ENCODE measurements around the gene CILP. TPM values are rescaled to one million over a fixed set of nuclear protein-coding genes. Genes with fewer than 3 reads are reported as not detected.

Gene CILP
- 0.14 TPM for polyA plus RNA-seq (2012; ENCODE audit: low read depth, missing spikeins)

GRCh38 chr15:65210770-65211481 is at the start of gene CILP:
Gene CILP (minus strand): TSS chr15:65211473. CDS start chr15:65209755, 1,718 bp downstream.
- FAIRE-seq, result no peak
- TF ChIP-seq POU2F2 (IDR thresholded peaks at IDR 0.05; ENCODE audit: low read depth, low read length), result no peak
- TF ChIP-seq SPI1 (IDR thresholded peaks at IDR 0.05; ENCODE audit: low read depth, low read length), result no peak
- TF ChIP-seq POLR2A (IDR thresholded peaks at IDR 0.05; ENCODE audit: low read depth, low read length), result no peak
- TF ChIP-seq PAX5 (IDR thresholded peaks at IDR 0.05; ENCODE audit: insufficient read depth, low read length, severe bottlenecking), result no peak
- TF ChIP-seq POLR2AphosphoS5 (IDR thresholded peaks at IDR 0.05; ENCODE audit: low read depth, low read length), result no peak
- TF ChIP-seq TAF1 (IDR thresholded peaks at IDR 0.05; ENCODE audit: low read depth, low read length), result no peak
- DNase-seq (ENCODE audit: insufficient read length, low spot score), result no peak

GRCh38 chr15:65260968-65261367 is 49.7 kb upstream of the CILP start:
- FAIRE-seq (no peak), DNase-seq (ENCODE audit: insufficient read length, low spot score) (no peak)
- TF ChIP-seq POLR2AphosphoS5 (IDR thresholded peaks at IDR 0.05; ENCODE audit: low read depth, low read length), result no peak
- no peak for TF ChIP-seq TAF1 (IDR thresholded peaks at IDR 0.05; ENCODE audit: low read depth, low read length)
- TF ChIP-seq POU2F2 (IDR thresholded peaks at IDR 0.05; ENCODE audit: low read depth, low read length), result no peak
- no peak for TF ChIP-seq POLR2A (IDR thresholded peaks at IDR 0.05; ENCODE audit: low read depth, low read length)
- no peak for TF ChIP-seq SPI1 (IDR thresholded peaks at IDR 0.05; ENCODE audit: low read depth, low read length)
- TF ChIP-seq PAX5 (IDR thresholded peaks at IDR 0.05; ENCODE audit: insufficient read depth, low read length, severe bottlenecking), result no peak

GRCh38 chr15:65259367-65259797 is 48.1 kb upstream of the CILP start:
- DNase-seq (ENCODE audit: insufficient read length, low spot score) (no peak), FAIRE-seq (no peak)
- TF ChIP-seq POU2F2 (IDR thresholded peaks at IDR 0.05; ENCODE audit: low read depth, low read length), result no peak
- no peak for TF ChIP-seq POLR2AphosphoS5 (IDR thresholded peaks at IDR 0.05; ENCODE audit: low read depth, low read length)
- TF ChIP-seq TAF1 (IDR thresholded peaks at IDR 0.05; ENCODE audit: low read depth, low read length), result no peak
- no peak for TF ChIP-seq POLR2A (IDR thresholded peaks at IDR 0.05; ENCODE audit: low read depth, low read length)

- FAIRE-seq (no peak), DNase-seq (ENCODE audit: insufficient read length, low spot score) (no peak)
- TF ChIP-seq POLR2A (IDR thresholded peaks at IDR 0.05; ENCODE audit: low read depth, low read length) (no peak), PAX5 (IDR thresholded peaks at IDR 0.05; ENCODE audit: insufficient read depth, low read length, severe bottlenecking) (no peak), POU2F2 (IDR thresholded peaks at IDR 0.05; ENCODE audit: low read depth, low read length) (no peak), SPI1 (IDR thresholded peaks at IDR 0.05; ENCODE audit: low read depth, low read length) (no peak), TAF1 (IDR thresholded peaks at IDR 0.05; ENCODE audit: low read depth, low read length) (no peak), POLR2AphosphoS5 (IDR thresholded peaks at IDR 0.05; ENCODE audit: low read depth, low read length) (no peak)
Measured at GRCh38 chr15:65258375-65259262, 47.3 kb upstream of the CILP start.

- FAIRE-seq, result no peak
- no peak for TF ChIP-seq SPI1 (IDR thresholded peaks at IDR 0.05; ENCODE audit: low read depth, low read length)
- TF ChIP-seq POU2F2 (IDR thresholded peaks at IDR 0.05; ENCODE audit: low read depth, low read length), result no peak
- no peak for TF ChIP-seq PAX5 (IDR thresholded peaks at IDR 0.05; ENCODE audit: insufficient read depth, low read length, severe bottlenecking)
- no peak for TF ChIP-seq POLR2AphosphoS5 (IDR thresholded peaks at IDR 0.05; ENCODE audit: low read depth, low read length)
- no peak for TF ChIP-seq POLR2A (IDR thresholded peaks at IDR 0.05; ENCODE audit: low read depth, low read length)
- no peak for TF ChIP-seq TAF1 (IDR thresholded peaks at IDR 0.05; ENCODE audit: low read depth, low read length)
- DNase-seq (ENCODE audit: insufficient read length, low spot score), result no peak
Measured at GRCh38 chr15:65255486-65256140, 44.3 kb upstream of the CILP start.

GRCh38 chr15:65254758-65255157 is 43.5 kb upstream of the CILP start:
- DNase-seq (ENCODE audit: insufficient read length, low spot score), result no peak
- FAIRE-seq, result no peak
- TF ChIP-seq SPI1 (IDR thresholded peaks at IDR 0.05; ENCODE audit: low read depth, low read length) (no peak), POU2F2 (IDR thresholded peaks at IDR 0.05; ENCODE audit: low read depth, low read length) (no peak), TAF1 (IDR thresholded peaks at IDR 0.05; ENCODE audit: low read depth, low read length) (no peak), POLR2AphosphoS5 (IDR thresholded peaks at IDR 0.05; ENCODE audit: low read depth, low read length) (no peak), POLR2A (IDR thresholded peaks at IDR 0.05; ENCODE audit: low read depth, low read length) (no peak), PAX5 (IDR thresholded peaks at IDR 0.05; ENCODE audit: insufficient read depth, low read length, severe bottlenecking) (no peak)

- no peak for FAIRE-seq
- no peak for DNase-seq (ENCODE audit: insufficient read length, low spot score)
- TF ChIP-seq TAF1 (IDR thresholded peaks at IDR 0.05; ENCODE audit: low read depth, low read length) (no peak), PAX5 (IDR thresholded peaks at IDR 0.05; ENCODE audit: insufficient read depth, low read length, severe bottlenecking) (no peak), SPI1 (IDR thresholded peaks at IDR 0.05; ENCODE audit: low read depth, low read length) (no peak), POLR2AphosphoS5 (IDR thresholded peaks at IDR 0.05; ENCODE audit: low read depth, low read length) (no peak)
Measured at GRCh38 chr15:65254356-65254755, 43.1 kb upstream of the CILP start.

GRCh38 chr15:65249641-65250040 is 38.4 kb upstream of the CILP start:
- peak; percentile 65 for FAIRE-seq
- peak; percentile 37 for DNase-seq (ENCODE audit: insufficient read length, low spot score)
- TF ChIP-seq POLR2AphosphoS5 (IDR thresholded peaks at IDR 0.05; ENCODE audit: low read depth, low read length) (no peak), SPI1 (IDR thresholded peaks at IDR 0.05; ENCODE audit: low read depth, low read length) (peak; percentile 24; the same call in 1 of the 2 replicates), PAX5 (IDR thresholded peaks at IDR 0.05; ENCODE audit: insufficient read depth, low read length, severe bottlenecking) (peak; percentile 35), POLR2A (IDR thresholded peaks at IDR 0.05; ENCODE audit: low read depth, low read length) (no peak), POU2F2 (IDR thresholded peaks at IDR 0.05; ENCODE audit: low read depth, low read length) (no peak), TAF1 (IDR thresholded peaks at IDR 0.05; ENCODE audit: low read depth, low read length) (no peak)
